ENCODE results near the gene CDH12.

CDH12 gene

GRCh38 chr5:22594491-22594890 is 258.7 kb downstream of the CDH12 start:
- Histone ChIP-seq H3K27me3 (ENCODE audit: insufficient read depth, low read depth, severe bottlenecking) (no peaks in the 10 kb centered on the region), H3K36me3 (no peaks in the 10 kb centered on the region), H3K27ac (no peak overlapping the region), H3K4me3 (ENCODE audit: low read depth, low read length) (no peak overlapping the region), H3K9me3 (ENCODE audit: severe bottlenecking) (no peaks in the 10 kb centered on the region)
- no peak for TF ChIP-seq CTCF (IDR thresholded peaks at IDR 0.05; ENCODE audit: low read depth, low read length)
- DNase-seq = no peak

GRCh38 chr5:22593592-22593991 is 259.6 kb downstream of the CDH12 start:
- H3K36me3 ChIP-seq = no peaks in the 10 kb centered on the region
- no peaks in the 10 kb centered on the region for H3K9me3 ChIP-seq (ENCODE audit: severe bottlenecking)
- no peak for TF ChIP-seq CTCF (IDR thresholded peaks at IDR 0.05; ENCODE audit: low read depth, low read length)
- no peak for DNase-seq
- H3K4me3 ChIP-seq (ENCODE audit: low read depth, low read length) = no peak overlapping the region
- no peak overlapping the region for H3K27ac ChIP-seq
- no peaks in the 10 kb centered on the region for H3K27me3 ChIP-seq (ENCODE audit: insufficient read depth, low read depth, severe bottlenecking)

- Histone ChIP-seq H3K36me3 (no peaks in the 10 kb centered on the region), H3K27me3 (ENCODE audit: insufficient read depth, low read depth, severe bottlenecking) (no peaks in the 10 kb centered on the region), H3K27ac (no peak overlapping the region), H3K4me3 (ENCODE audit: low read depth, low read length) (no peak overlapping the region), H3K9me3 (ENCODE audit: severe bottlenecking) (no peaks in the 10 kb centered on the region)
- no peak for TF ChIP-seq CTCF (IDR thresholded peaks at IDR 0.05; ENCODE audit: low read depth, low read length)
- no peak for DNase-seq
These were observed 261.7 kb downstream of the CDH12 start for GRCh38 chr5:22591461-22591860.

- H3K27ac ChIP-seq = no peak overlapping the region
- H3K9me3 ChIP-seq (ENCODE audit: severe bottlenecking) = no peaks in the 10 kb centered on the region
- no peak for TF ChIP-seq CTCF (IDR thresholded peaks at IDR 0.05; ENCODE audit: low read depth, low read length)
- no peaks in the 10 kb centered on the region for H3K27me3 ChIP-seq (ENCODE audit: insufficient read depth, low read depth, severe bottlenecking)
- no peak for DNase-seq
- no peak overlapping the region for H3K4me3 ChIP-seq (ENCODE audit: low read depth, low read length)
- no peaks in the 10 kb centered on the region for H3K36me3 ChIP-seq
These were observed 262.4 kb downstream of the CDH12 start for GRCh38 chr5:22590677-22591268.

GRCh38 chr5:22577711-22578110 is 275.4 kb downstream of the CDH12 start:
- Histone ChIP-seq H3K27ac (no peak overlapping the region), H3K9me3 (ENCODE audit: severe bottlenecking) (no peaks in the 10 kb centered on the region), H3K27me3 (ENCODE audit: insufficient read depth, low read depth, severe bottlenecking) (no peaks in the 10 kb centered on the region), H3K4me3 (ENCODE audit: low read depth, low read length) (no peak overlapping the region), H3K36me3 (no peaks in the 10 kb centered on the region)
- no peak for DNase-seq
- no peak for TF ChIP-seq CTCF (IDR thresholded peaks at IDR 0.05; ENCODE audit: low read depth, low read length)

- Histone ChIP-seq H3K27ac (no peak overlapping the region), H3K4me3 (ENCODE audit: low read depth, low read length) (no peak overlapping the region), H3K27me3 (ENCODE audit: insufficient read depth, low read depth, severe bottlenecking) (no peaks in the 10 kb centered on the region), H3K36me3 (no peaks in the 10 kb centered on the region), H3K9me3 (ENCODE audit: severe bottlenecking) (no peaks in the 10 kb centered on the region)
- TF ChIP-seq CTCF (IDR thresholded peaks at IDR 0.05; ENCODE audit: low read depth, low read length) = no peak
- no peak for DNase-seq
These were observed 276.1 kb downstream of the CDH12 start for GRCh38 chr5:22577006-22577405.
